K562 (cell line): Measurements from ENCODE around the gene UROS. TPM values are rescaled to one million over a fixed set of nuclear protein-coding genes. Genes with fewer than 3 reads are reported as not detected.

Experiments
- ATAC-seq: fragments of 200-7000 bp; cut with Tn5 transposase; 3 replicates; pipeline ENCODE4 v1.9.1; 2020; ENCODE audit warnings: moderate library complexity
- BruUV-seq: library from RNA; stranded (reverse); fragments of 400-500 nt; replicated peaks from 2 replicates; lab custom pipeline; 2021; lab: Mats Ljungman, UMichigan
- CTCF ChIA-PET: fragments of 300-600 bp; formaldehyde crosslinking; extraction: SDS; loops from one replicate; lab custom pipeline; 2021; ENCODE audit warnings: low intra/inter-chr PET ratio; lab: Yijun Ruan, JAX
- POLR2A ChIA-PET: fragments of 300-600, 350-650 bp; sonication (Branson Sonifier 250); formaldehyde crosslinking; extraction: SDS; loops from one replicate; lab custom pipeline; 2021; ENCODE audit warnings: antibody characterized with exemption, inconsistent platforms; lab: Yijun Ruan, JAX
- DNase-seq, 4 experiments: peaks; one replicate each; pipeline versions ENCODE4 v3.0.0 to v3.0.0-alpha.2; 2011 to 2018; ENCODE audit warnings: low spot score in 3 of 4, mixed read lengths in 3 of 4; ENCODE audit errors: extremely low read depth in 1 of 4
- FAIRE-seq: peaks from 2 replicates; lab custom pipeline; 2011; peaks lifted over from hg19 to GRCh38; lab: Jason Lieb, UNC
- H2AFZ ChIP-seq: 2 replicates; pipeline ENCODE4 v1.6.0; 2011; ENCODE audit warnings: low read depth, low read length, control low read depth, inconsistent platforms
- H3K27ac ChIP-seq: fragments of 200-600 bp; 3 replicates; pipeline ENCODE4 v1.8.0; 2011; ENCODE audit warnings: low read depth, mild to moderate bottlenecking, control low read depth, inconsistent platforms, low read length, moderate library complexity, mixed read lengths; ENCODE audit errors: extremely low read depth
- H3K27me3 ChIP-seq, 2 experiments: fragments of 300-600 bp in 1 of 2; 2 replicates in 1 of 2; 3 replicates in 1 of 2; pipeline versions ENCODE4 v1.6.0 to v1.8.0; 2011; ENCODE audit warnings: inconsistent platforms in 2 of 2, low read length in 2 of 2, mild to moderate bottlenecking in 1 of 2, mixed read lengths in 1 of 2, moderate library complexity in 1 of 2; ENCODE audit not compliant: control insufficient read depth in 2 of 2, insufficient read depth in 2 of 2
- H3K36me3 ChIP-seq: fragments of 300-600 bp; 3 replicates; pipeline ENCODE4 v1.8.0; 2011; ENCODE audit warnings: mild to moderate bottlenecking, low read length, inconsistent platforms; ENCODE audit not compliant: control insufficient read depth, insufficient read depth
- H3K4me1 ChIP-seq, 2 experiments: fragments of 200-600 bp in 1 of 2; replicated peaks in 1 of 2; 2 replicates in 1 of 2; 3 replicates in 1 of 2; pipeline versions ENCODE4 v1.5.1 to v1.8.0; 2011; ENCODE audit warnings: inconsistent platforms in 2 of 2, low read length in 2 of 2, mild to moderate bottlenecking in 1 of 2, mixed read lengths in 1 of 2, moderate library complexity in 1 of 2; ENCODE audit not compliant: control insufficient read depth in 2 of 2, insufficient read depth in 2 of 2
- H3K4me2 ChIP-seq: 2 replicates; pipeline ENCODE4 v1.6.1; 2011; ENCODE audit warnings: low read length, control low read depth, inconsistent platforms, mixed read lengths; ENCODE audit not compliant: insufficient read depth
- H3K4me3 ChIP-seq: fragments of 200-600 bp; sonication (generic), shearing (Covaris generic); 2 replicates; pipeline ENCODE4 v1.5.1; 2016; ENCODE audit warnings: control low read depth, inconsistent platforms
- H3K79me2 ChIP-seq: fragments of 200-600 bp; 3 replicates; pipeline ENCODE4 v1.8.0; 2011; ENCODE audit warnings: low read length, inconsistent platforms; ENCODE audit not compliant: control insufficient read depth, insufficient read depth
- H3K9ac ChIP-seq, 2 experiments: 2 replicates each; pipeline versions ENCODE4 v1.6.0 to v1.6.1; 2011; ENCODE audit warnings: low read depth in 2 of 2, low read length in 2 of 2, control low read depth in 1 of 2, inconsistent platforms in 1 of 2, mild to moderate bottlenecking in 1 of 2, mixed read lengths in 1 of 2; ENCODE audit not compliant: insufficient read depth in 1 of 2
- H3K9me1 ChIP-seq: one replicate; pipeline ENCODE4 v1.6.0; 2011; ENCODE audit warnings: inconsistent platforms, mild to moderate bottlenecking, low read length, moderate library complexity; ENCODE audit not compliant: control insufficient read depth, insufficient read depth
- H3K9me3 ChIP-seq: replicated peaks from 2 replicates; pipeline ENCODE4 v1.5.1; 2011; ENCODE audit warnings: low read depth, low read length, inconsistent platforms; ENCODE audit not compliant: control insufficient read depth, insufficient read depth
- H4K20me1 ChIP-seq: replicated peaks from 2 replicates; pipeline ENCODE4 v1.6.1; 2011; ENCODE audit warnings: low read length, inconsistent platforms, mixed read lengths; ENCODE audit not compliant: control insufficient read depth, insufficient read depth
- ASH1L ChIP-seq: fragments of 450-650 bp; IDR thresholded peaks from 2 replicates; pipeline ENCODE4 v1.6.1; 2018; ENCODE audit warnings: borderline replicate concordance, mild to moderate bottlenecking, low read depth; ENCODE audit not compliant: partially characterized antibody
- BDP1 ChIP-seq: IDR thresholded peaks from 3 replicates; pipeline ENCODE4 v1.6.1; 2011; ENCODE audit not compliant: insufficient read length, insufficient read depth
- C11orf30 ChIP-seq: fragments of 450-650 bp; IDR thresholded peaks from 2 replicates; pipeline ENCODE4 v1.6.1; 2016; ENCODE audit warnings: low read depth, mild to moderate bottlenecking
- CBFA2T3 ChIP-seq: fragments of 450-650 bp; IDR thresholded peaks from 2 replicates; pipeline ENCODE4 v1.6.1; 2017
- CCAR2 ChIP-seq: fragments of 200-400 bp; formaldehyde crosslinking; IDR thresholded peaks from 2 replicates; pipeline ENCODE4 v1.6.1; 2017; ENCODE audit warnings: mild to moderate bottlenecking, low read depth, low read length
- EP300 ChIP-seq: IDR thresholded peaks from 2 replicates; pipeline ENCODE4 v1.6.1; 2012; ENCODE audit warnings: low read length, improper control_type of control experiment
- NFRKB ChIP-seq: fragments of 450-650 bp; IDR thresholded peaks from 2 replicates; pipeline ENCODE4 v1.6.1; 2016; ENCODE audit warnings: low read depth
- NFYB ChIP-seq: IDR thresholded peaks from 2 replicates; pipeline ENCODE4 v1.6.1; 2011; ENCODE audit warnings: mild to moderate bottlenecking, moderate library complexity; ENCODE audit not compliant: insufficient read length; ENCODE audit errors: extremely low read depth
- POLR2AphosphoS5 ChIP-seq: IDR thresholded peaks from 2 replicates; pipeline ENCODE4 v1.6.1; 2011; ENCODE audit warnings: mild to moderate bottlenecking, low read depth, low read length, moderate library complexity; ENCODE audit not compliant: control insufficient read depth, insufficient read depth
- PTTG1 ChIP-seq: fragments of 450-650 bp; IDR thresholded peaks from 2 replicates; pipeline ENCODE4 v1.6.1; 2016; ENCODE audit warnings: low read depth, mild to moderate bottlenecking, missing genetic modification characterization, missing compliant biosample characterization
- SIRT6 ChIP-seq: IDR thresholded peaks from one replicate; pipeline ENCODE4 v1.6.1; 2012; ENCODE audit warnings: low read depth, mild to moderate bottlenecking, control low read depth, inconsistent platforms, low read length, moderate library complexity
- TAL1 ChIP-seq: fragments of 450-650 bp; IDR thresholded peaks from 2 replicates; pipeline ENCODE4 v1.6.1; 2016; ENCODE audit warnings: mild to moderate bottlenecking
- TCF3 ChIP-seq: sonication (generic); formaldehyde crosslinking; IDR thresholded peaks from 2 replicates; pipeline ENCODE4 v1.4.0; 2020; ENCODE audit warnings: mild to moderate bottlenecking, missing genetic modification reagents
- ZKSCAN1 ChIP-seq: fragments of 150-350 bp; IDR thresholded peaks from 2 replicates; pipeline ENCODE4 v1.6.1; 2016; ENCODE audit warnings: low read depth, low read length
- ZNF197 ChIP-seq: fragments of 200-800 bp; sonication (Bioruptor generic); IDR thresholded peaks from 2 replicates; pipeline ENCODE4 v1.6.1; 2016; ENCODE audit warnings: low read depth, missing genetic modification characterization, missing compliant biosample characterization
- ZNF282 ChIP-seq: sonication (generic); formaldehyde crosslinking; IDR thresholded peaks from 2 replicates; pipeline ENCODE4 v1.8.1; 2023; ENCODE audit warnings: missing genetic modification reagents
- WGBS: fragments of 100-300 bp; shearing (Covaris generic); methylation state at CpG from one replicate; pipeline ENCODE4 v1.1.6; 2016; ENCODE audit warnings: low coverage, mixed read lengths; ENCODE audit not compliant: insufficient coverage; ENCODE audit errors: missing lambda C conversion rate; 5-methylcytosine and 5-hydroxymethylcytosine counted together
- in situ Hi-C: fragments of 300-500 bp; cut with MboI; formaldehyde crosslinking; loops from 4 replicates; pipeline ENCODE4 v1.15.0; 2018; ENCODE audit warnings: inconsistent platforms, mixed read lengths
- intact Hi-C: fragments of 100-400 bp; cut with micrococcal nuclease; formaldehyde crosslinking; loops from 2 replicates; pipeline ENCODE4 v1.14.2; 2022
- polyA plus RNA-seq, 8 experiments: library from polyadenylated mRNA; depleted of rRNA in 4 of 8; stranded (reverse) in 5 of 8; unstranded in 3 of 8; fragments of >200 nt; fragmentation: Nextera tagmentation in 2 of 8; fragmentation: Illumina TruSeq in 1 of 8; extraction: Ambion mirVana in 2 of 8; extraction: Trizol in 1 of 8; gene quantifications; 2 replicates each; pipeline versions ENCODE4 v1.2.1 to v1.2.3, GENCODE V29; 2011 to 2014; ENCODE audit warnings: inconsistent platforms in 1 of 8, missing spikeins in 1 of 8
- total RNA-seq, 7 experiments: library from RNA; depleted of rRNA in 6 of 7; stranded (reverse); fragments of >200 nt in 6 of 7; fragmentation: Illumina TruSeq in 2 of 7; extraction: Trizol in 2 of 7; gene quantifications; 2 replicates each; pipeline versions ENCODE4 v1.2.1 to v1.2.3, GENCODE V29; 2011 to 2021; ENCODE audit warnings: low replicate concordance in 1 of 7
- TF ChIP-seq, protein P1 (sequence below): fragments of 150-350 bp; IDR thresholded peaks from 2 replicates; pipeline ENCODE4 v1.6.1; 2014; ENCODE audit warnings: low read depth, mild to moderate bottlenecking, low read length, borderline replicate concordance
- TF ChIP-seq, protein P2 (sequence below): sonication (generic); formaldehyde crosslinking; IDR thresholded peaks from 2 replicates; pipeline ENCODE4 v1.8.0; 2022; ENCODE audit warnings: mild to moderate bottlenecking, missing genetic modification reagents
- TF ChIP-seq, protein P3 (sequence below): fragments of 450-650 bp; formaldehyde crosslinking; IDR thresholded peaks from 2 replicates; pipeline ENCODE4 v1.4.0; 2022; ENCODE audit warnings: missing genetic modification characterization

The UROS gene
- total and polyA plus RNA-seq, 9 of the 15 experiments (the other 6 are each of a cell fraction or from before 2014, with no cell fraction given) = 6.4 to 39.1 (median 32.3) TPM

DNA sequence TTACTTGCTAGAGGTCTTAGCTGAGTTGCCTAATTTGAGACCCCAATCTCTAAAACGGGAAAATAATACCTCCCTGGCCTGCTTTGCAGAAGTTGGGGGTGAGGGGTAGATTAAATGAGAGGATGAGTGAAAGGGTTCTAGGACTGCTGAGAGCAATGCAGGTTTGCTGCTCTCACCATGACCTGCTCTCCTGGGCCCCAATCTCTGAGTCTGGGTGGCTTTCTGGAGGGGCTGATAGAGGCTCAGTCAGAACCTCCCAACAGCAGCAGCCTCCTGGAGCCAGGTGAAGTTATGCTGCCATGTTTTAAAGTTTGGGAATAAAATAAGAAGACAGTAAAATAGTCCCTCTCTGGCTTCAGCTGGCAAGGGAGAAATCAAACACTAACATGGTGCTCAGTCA lies 7.3 kb downstream of the UROS start:
- Histone ChIP-seq H3K27me3 (no peaks in the 10 kb centered on the region), H3K36me3 (peaks cover 28% of the 10 kb centered on the region), H3K4me2 (peak overlapping the region; percentile 86), H3K9ac (peak overlapping the region; percentile 75 to 84; a peak in 3 of 4 replicates), H3K79me2 (peaks cover 46% of the 10 kb centered on the region), H3K4me3 (peak overlapping the region; percentile 36), H3K9me1 (no peaks in the 10 kb centered on the region), H2AFZ (peak overlapping the region; percentile 47; the same call in 1 of the 2 replicates), H3K4me1 (peaks cover 0 to 37% of the 10 kb centered on the region in 2 experiments; a peak in 4 of 5 replicates), H4K20me1 (no peaks in the 10 kb centered on the region), H3K9me3 (no peaks in the 10 kb centered on the region), H3K27ac (peak overlapping the region; percentile 89)
- ATAC-seq = peak; percentile 60
- 0% methylated on average over 1 of the region's 1 CpG for WGBS
- peak; percentile 25 to 58 (median 34) for DNase-seq
- BruUV-seq = no TSS peak
- ChIA-PET CTCF (no interaction called here), POLR2A (interaction anchor here (0.8 to 1.6 kb wide), 2 partner anchors 10 to 14 kb away, joined by 3 read pairs; no protein-coding TSS in a partner anchor)
- intact Hi-C loops = loop anchor here (5.0 kb wide), 1 partner anchor 93 kb away; no protein-coding TSS in a partner anchor
- in situ Hi-C loops = no loop called here
- FAIRE-seq = peak; percentile 74
- TF ChIP-seq ZNF197 (CRISPR knock-in tag) (no peak), ASH1L (no peak), CCAR2 (no peak), EP300 (no peak), POLR2AphosphoS5 (no peak), NFYB (no peak), NFRKB (0 out of 2 replicates have a peak, but pooled peaks have one; percentile 2), BDP1 (no peak), CBFA2T3 (peak; percentile 62), TCF3 (CRISPR knock-in tag) (0 out of 2 replicates have a peak, but pooled peaks have one; percentile 11), SIRT6 (no peak), TAL1 (peak; percentile 20; the same call in 1 of the 2 replicates), PTTG1 (tag) (no peak), C11orf30 (no peak), ZNF282 (no peak), ZKSCAN1 (no peak)
- TF ChIP-seq, protein P1, sequence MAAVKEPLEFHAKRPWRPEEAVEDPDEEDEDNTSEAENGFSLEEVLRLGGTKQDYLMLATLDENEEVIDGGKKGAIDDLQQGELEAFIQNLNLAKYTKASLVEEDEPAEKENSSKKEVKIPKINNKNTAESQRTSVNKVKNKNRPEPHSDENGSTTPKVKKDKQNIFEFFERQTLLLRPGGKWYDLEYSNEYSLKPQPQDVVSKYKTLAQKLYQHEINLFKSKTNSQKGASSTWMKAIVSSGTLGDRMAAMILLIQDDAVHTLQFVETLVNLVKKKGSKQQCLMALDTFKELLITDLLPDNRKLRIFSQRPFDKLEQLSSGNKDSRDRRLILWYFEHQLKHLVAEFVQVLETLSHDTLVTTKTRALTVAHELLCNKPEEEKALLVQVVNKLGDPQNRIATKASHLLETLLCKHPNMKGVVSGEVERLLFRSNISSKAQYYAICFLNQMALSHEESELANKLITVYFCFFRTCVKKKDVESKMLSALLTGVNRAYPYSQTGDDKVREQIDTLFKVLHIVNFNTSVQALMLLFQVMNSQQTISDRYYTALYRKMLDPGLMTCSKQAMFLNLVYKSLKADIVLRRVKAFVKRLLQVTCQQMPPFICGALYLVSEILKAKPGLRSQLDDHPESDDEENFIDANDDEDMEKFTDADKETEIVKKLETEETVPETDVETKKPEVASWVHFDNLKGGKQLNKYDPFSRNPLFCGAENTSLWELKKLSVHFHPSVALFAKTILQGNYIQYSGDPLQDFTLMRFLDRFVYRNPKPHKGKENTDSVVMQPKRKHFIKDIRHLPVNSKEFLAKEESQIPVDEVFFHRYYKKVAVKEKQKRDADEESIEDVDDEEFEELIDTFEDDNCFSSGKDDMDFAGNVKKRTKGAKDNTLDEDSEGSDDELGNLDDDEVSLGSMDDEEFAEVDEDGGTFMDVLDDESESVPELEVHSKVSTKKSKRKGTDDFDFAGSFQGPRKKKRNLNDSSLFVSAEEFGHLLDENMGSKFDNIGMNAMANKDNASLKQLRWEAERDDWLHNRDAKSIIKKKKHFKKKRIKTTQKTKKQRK = no peak
- TF ChIP-seq, protein P2, sequence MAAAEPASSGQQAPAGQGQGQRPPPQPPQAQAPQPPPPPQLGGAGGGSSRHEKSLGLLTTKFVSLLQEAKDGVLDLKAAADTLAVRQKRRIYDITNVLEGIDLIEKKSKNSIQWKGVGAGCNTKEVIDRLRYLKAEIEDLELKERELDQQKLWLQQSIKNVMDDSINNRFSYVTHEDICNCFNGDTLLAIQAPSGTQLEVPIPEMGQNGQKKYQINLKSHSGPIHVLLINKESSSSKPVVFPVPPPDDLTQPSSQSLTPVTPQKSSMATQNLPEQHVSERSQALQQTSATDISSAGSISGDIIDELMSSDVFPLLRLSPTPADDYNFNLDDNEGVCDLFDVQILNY (CRISPR knock-in tag) = no peak
- TF ChIP-seq, protein P3, sequence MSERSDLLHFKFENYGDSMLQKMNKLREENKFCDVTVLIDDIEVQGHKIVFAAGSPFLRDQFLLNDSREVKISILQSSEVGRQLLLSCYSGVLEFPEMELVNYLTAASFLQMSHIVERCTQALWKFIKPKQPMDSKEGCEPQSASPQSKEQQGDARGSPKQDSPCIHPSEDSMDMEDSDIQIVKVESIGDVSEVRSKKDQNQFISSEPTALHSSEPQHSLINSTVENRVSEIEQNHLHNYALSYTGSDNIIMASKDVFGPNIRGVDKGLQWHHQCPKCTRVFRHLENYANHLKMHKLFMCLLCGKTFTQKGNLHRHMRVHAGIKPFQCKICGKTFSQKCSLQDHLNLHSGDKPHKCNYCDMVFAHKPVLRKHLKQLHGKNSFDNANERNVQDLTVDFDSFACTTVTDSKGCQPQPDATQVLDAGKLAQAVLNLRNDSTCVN = no peak
